Measurements from ENCODE around the gene ABHD17C.

ABHD17C gene

DNA sequence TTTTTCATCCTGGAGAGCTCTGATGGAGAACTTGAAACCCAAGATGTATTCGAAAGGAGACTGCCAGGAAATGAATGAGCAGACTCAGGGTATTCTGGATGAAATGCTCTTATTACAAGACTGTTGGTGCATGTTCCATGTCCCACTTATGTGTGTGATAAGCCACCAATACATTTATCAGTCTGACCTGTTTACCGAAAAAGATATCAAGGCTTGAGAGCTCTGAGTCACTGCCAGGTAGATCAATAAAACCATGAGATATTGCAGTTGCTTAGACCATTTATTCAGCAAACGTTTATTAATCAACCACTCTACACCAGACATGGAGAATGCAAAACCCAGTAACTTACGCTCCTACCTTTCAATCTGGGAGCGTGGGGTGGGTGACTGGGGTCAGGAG is 101.3 kb downstream of the ABHD17C start:
- Histone ChIP-seq H3K9me3 (ENCODE audit: low read depth, low read length) (no peaks in the 10 kb centered on the region), H3K9ac (ENCODE audit: insufficient read length) (no peak overlapping the region), H3K4me3 (no peak overlapping the region), H3K36me3 (ENCODE audit: insufficient read depth, low read length) (no peaks in the 10 kb centered on the region), H3K27ac (no peak overlapping the region)
- TF ChIP-seq POLR2AphosphoS5 (IDR thresholded peaks at IDR 0.05; ENCODE audit: borderline replicate concordance, low read depth, low read length) (no peak), FOXP2 (optimal IDR thresholded peaks at IDR 0.05; ENCODE audit: control extremely low read depth, extremely low read length, insufficient read depth) (no peak), EZH2 (IDR thresholded peaks at IDR 0.05) (no peak)
- no peak for DNase-seq (ENCODE audit: low read depth, low spot score)

DNA sequence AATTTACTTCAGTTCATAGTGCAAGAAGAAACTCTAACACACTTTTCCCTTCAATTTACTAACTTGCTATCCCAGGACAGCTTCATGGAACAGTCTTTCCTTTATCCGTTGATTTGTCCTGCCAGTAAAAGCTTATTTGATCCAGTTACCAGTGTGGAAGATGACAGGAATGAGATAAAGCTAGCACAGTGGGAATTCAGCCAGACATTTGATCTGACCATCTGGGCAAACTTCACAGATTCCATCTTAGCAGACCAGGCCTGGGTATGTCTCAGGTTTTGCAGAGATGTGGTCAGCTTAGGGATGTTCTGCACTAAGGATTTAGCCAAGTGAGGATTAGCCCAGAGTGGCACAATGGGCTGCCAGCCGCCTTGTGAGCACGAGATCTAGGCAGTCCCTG is 103.8 kb downstream of the ABHD17C start:
- Histone ChIP-seq H3K9ac (ENCODE audit: insufficient read length) (no peak overlapping the region), H3K4me3 (no peak overlapping the region), H3K27ac (no peak overlapping the region), H3K36me3 (ENCODE audit: insufficient read depth, low read length) (no peaks in the 10 kb centered on the region), H3K9me3 (ENCODE audit: low read depth, low read length) (no peaks in the 10 kb centered on the region)
- DNase-seq (ENCODE audit: low read depth, low spot score): no peak
- no peak for TF ChIP-seq EZH2 (IDR thresholded peaks at IDR 0.05)
- TF ChIP-seq FOXP2 (optimal IDR thresholded peaks at IDR 0.05; ENCODE audit: control extremely low read depth, extremely low read length, insufficient read depth): no peak
- no peak for TF ChIP-seq POLR2AphosphoS5 (IDR thresholded peaks at IDR 0.05; ENCODE audit: borderline replicate concordance, low read depth, low read length)

GRCh38 chr15:80800067-80800466 is 105.0 kb downstream of the ABHD17C start:
- no peak overlapping the region for H3K4me3 ChIP-seq
- no peak for DNase-seq (ENCODE audit: low read depth, low spot score)
- no peak overlapping the region for H3K9ac ChIP-seq (ENCODE audit: insufficient read length)
- no peak for TF ChIP-seq FOXP2 (optimal IDR thresholded peaks at IDR 0.05; ENCODE audit: control extremely low read depth, extremely low read length, insufficient read depth)
- no peak overlapping the region for H3K27ac ChIP-seq
- no peaks in the 10 kb centered on the region for H3K9me3 ChIP-seq (ENCODE audit: low read depth, low read length)
- H3K36me3 ChIP-seq (ENCODE audit: insufficient read depth, low read length): no peaks in the 10 kb centered on the region

DNA sequence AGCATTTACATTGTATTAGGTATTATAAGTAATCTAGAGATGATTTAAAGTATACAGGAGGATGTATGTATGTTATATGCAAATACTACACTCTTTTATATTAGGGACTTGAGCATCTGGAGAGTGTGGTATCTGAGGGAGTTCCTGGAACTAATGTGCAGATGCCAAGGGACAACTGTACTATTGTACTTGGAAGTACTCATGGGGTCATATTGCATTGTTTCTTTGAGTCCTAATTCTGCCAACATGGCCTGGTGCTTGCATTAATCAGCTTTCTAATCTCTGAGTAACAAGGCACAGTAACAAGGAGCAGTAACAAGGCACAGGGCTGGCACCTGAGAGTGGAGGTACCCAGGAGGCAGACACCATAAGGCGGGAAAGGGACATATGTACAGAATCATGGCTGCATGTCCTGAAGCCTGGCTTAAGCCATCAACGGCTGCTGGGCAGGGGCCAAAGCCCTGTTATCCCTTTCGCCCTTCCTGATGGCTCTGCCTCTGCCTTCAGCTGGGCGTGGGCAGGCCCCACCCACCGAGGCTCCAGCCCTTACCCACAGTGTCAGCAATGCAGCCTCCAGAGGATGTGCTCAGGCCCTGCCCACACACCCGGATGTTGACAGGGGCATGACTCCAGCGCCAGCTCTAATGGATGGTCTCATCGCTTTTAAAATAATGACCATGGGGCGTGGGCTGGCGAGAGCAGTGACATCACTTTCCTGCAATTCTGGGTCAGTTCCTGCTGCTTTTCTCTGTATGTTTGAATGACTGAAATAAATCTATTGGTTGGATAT is 107.0 kb downstream of the ABHD17C start:
- DNase-seq (ENCODE audit: low read depth, low spot score): no peak
- TF ChIP-seq EZH2 (IDR thresholded peaks at IDR 0.05) (no peak), FOXP2 (optimal IDR thresholded peaks at IDR 0.05; ENCODE audit: control extremely low read depth, extremely low read length, insufficient read depth) (no peak)
- Histone ChIP-seq H3K9me3 (ENCODE audit: low read depth, low read length) (no peaks in the 10 kb centered on the region), H3K27ac (no peak overlapping the region), H3K9ac (ENCODE audit: insufficient read length) (no peak overlapping the region), H3K36me3 (ENCODE audit: insufficient read depth, low read length) (no peaks in the 10 kb centered on the region), H3K4me3 (no peak overlapping the region)

GRCh38 chr15:80803580-80804525 is 108.7 kb downstream of the ABHD17C start:
- no peaks in the 10 kb centered on the region for H3K9me3 ChIP-seq (ENCODE audit: low read depth, low read length)
- no peak for TF ChIP-seq POLR2AphosphoS5 (IDR thresholded peaks at IDR 0.05; ENCODE audit: borderline replicate concordance, low read depth, low read length)
- TF ChIP-seq EZH2 (IDR thresholded peaks at IDR 0.05): no peak
- TF ChIP-seq FOXP2 (optimal IDR thresholded peaks at IDR 0.05; ENCODE audit: control extremely low read depth, extremely low read length, insufficient read depth): no peak
- H3K36me3 ChIP-seq (ENCODE audit: insufficient read depth, low read length): no peaks in the 10 kb centered on the region
- H3K9ac ChIP-seq (ENCODE audit: insufficient read length): no peak overlapping the region
- H3K4me3 ChIP-seq: no peak overlapping the region
- H3K27ac ChIP-seq: no peak overlapping the region
- no peak for DNase-seq (ENCODE audit: low read depth, low spot score)

DNA sequence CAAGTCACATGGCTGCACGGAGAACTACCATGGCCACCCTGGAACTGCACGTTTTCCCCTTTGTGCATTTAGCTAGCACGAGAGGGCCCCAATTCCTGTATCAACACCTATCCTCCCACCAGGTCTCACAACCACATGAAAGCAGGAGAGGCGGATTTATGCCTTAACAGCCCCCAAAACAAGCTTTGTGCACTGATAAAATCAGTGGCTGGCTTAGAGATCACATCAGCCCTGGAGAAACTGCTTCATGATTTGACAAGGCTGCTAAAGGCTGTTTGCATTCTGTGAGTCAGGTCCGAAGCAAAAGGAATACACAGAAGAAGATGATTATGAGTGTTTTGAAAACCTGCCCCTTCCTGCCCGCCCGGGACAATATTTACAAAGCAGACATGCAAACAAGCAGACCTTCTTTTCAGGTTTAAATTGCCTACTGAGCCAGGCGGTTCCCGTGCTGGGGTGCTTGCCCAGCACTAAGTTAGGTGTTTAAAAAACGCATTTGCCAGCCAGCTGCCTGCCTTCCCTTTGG is 109.9 kb downstream of the ABHD17C start:
- no peak overlapping the region for H3K9ac ChIP-seq (ENCODE audit: insufficient read length)
- DNase-seq (ENCODE audit: low read depth, low spot score): no peak
- H3K9me3 ChIP-seq (ENCODE audit: low read depth, low read length): no peaks in the 10 kb centered on the region
- H3K4me3 ChIP-seq: no peak overlapping the region
- H3K27ac ChIP-seq: no peak overlapping the region
- H3K36me3 ChIP-seq (ENCODE audit: insufficient read depth, low read length): no peaks in the 10 kb centered on the region
- no peak for TF ChIP-seq POLR2AphosphoS5 (IDR thresholded peaks at IDR 0.05; ENCODE audit: borderline replicate concordance, low read depth, low read length)
- no peak for TF ChIP-seq EZH2 (IDR thresholded peaks at IDR 0.05)
- TF ChIP-seq FOXP2 (optimal IDR thresholded peaks at IDR 0.05; ENCODE audit: control extremely low read depth, extremely low read length, insufficient read depth): no peak

Measured in SK-N-MC (cell line).